K562 (cell line): Measurements from ENCODE around the gene RPS6KA4. TPM values are rescaled to one million over a fixed set of nuclear protein-coding genes. Genes with fewer than 3 reads are reported as not detected.

Source experiments
- ATAC-seq: fragments of 200-7000 bp; cut with Tn5 transposase; 3 replicates; pipeline ENCODE4 v1.9.1; 2020; ENCODE audit warnings: moderate library complexity
- BruUV-seq: library from RNA; stranded (reverse); fragments of 400-500 nt; replicated peaks from 2 replicates; lab custom pipeline; 2021; lab: Mats Ljungman, UMichigan
- CTCF ChIA-PET: fragments of 300-600 bp; formaldehyde crosslinking; extraction: SDS; loops from one replicate; lab custom pipeline; 2021; ENCODE audit warnings: low intra/inter-chr PET ratio; lab: Yijun Ruan, JAX
- POLR2A ChIA-PET: fragments of 300-600, 350-650 bp; sonication (Branson Sonifier 250); formaldehyde crosslinking; extraction: SDS; loops from one replicate; lab custom pipeline; 2021; ENCODE audit warnings: antibody characterized with exemption, inconsistent platforms; lab: Yijun Ruan, JAX
- DNase-seq, 4 experiments: peaks; one replicate each; pipeline versions ENCODE4 v3.0.0 to v3.0.0-alpha.2; 2011 to 2018; ENCODE audit warnings: low spot score in 3 of 4, mixed read lengths in 3 of 4; ENCODE audit errors: extremely low read depth in 1 of 4
- FAIRE-seq: peaks from 2 replicates; lab custom pipeline; 2011; peaks lifted over from hg19 to GRCh38; lab: Jason Lieb, UNC
- H2AFZ ChIP-seq: 2 replicates; pipeline ENCODE4 v1.6.0; 2011; ENCODE audit warnings: low read depth, low read length, control low read depth, inconsistent platforms
- H3K27ac ChIP-seq: fragments of 200-600 bp; 3 replicates; pipeline ENCODE4 v1.8.0; 2011; ENCODE audit warnings: low read depth, mild to moderate bottlenecking, control low read depth, inconsistent platforms, low read length, moderate library complexity, mixed read lengths; ENCODE audit errors: extremely low read depth
- H3K27me3 ChIP-seq, 2 experiments: fragments of 300-600 bp in 1 of 2; 2 replicates in 1 of 2; 3 replicates in 1 of 2; pipeline versions ENCODE4 v1.6.0 to v1.8.0; 2011; ENCODE audit warnings: inconsistent platforms in 2 of 2, low read length in 2 of 2, mild to moderate bottlenecking in 1 of 2, mixed read lengths in 1 of 2, moderate library complexity in 1 of 2; ENCODE audit not compliant: control insufficient read depth in 2 of 2, insufficient read depth in 2 of 2
- H3K36me3 ChIP-seq: fragments of 300-600 bp; 3 replicates; pipeline ENCODE4 v1.8.0; 2011; ENCODE audit warnings: mild to moderate bottlenecking, low read length, inconsistent platforms; ENCODE audit not compliant: control insufficient read depth, insufficient read depth
- H3K4me1 ChIP-seq, 2 experiments: fragments of 200-600 bp in 1 of 2; replicated peaks in 1 of 2; 2 replicates in 1 of 2; 3 replicates in 1 of 2; pipeline versions ENCODE4 v1.5.1 to v1.8.0; 2011; ENCODE audit warnings: inconsistent platforms in 2 of 2, low read length in 2 of 2, mild to moderate bottlenecking in 1 of 2, mixed read lengths in 1 of 2, moderate library complexity in 1 of 2; ENCODE audit not compliant: control insufficient read depth in 2 of 2, insufficient read depth in 2 of 2
- H3K4me2 ChIP-seq: 2 replicates; pipeline ENCODE4 v1.6.1; 2011; ENCODE audit warnings: low read length, control low read depth, inconsistent platforms, mixed read lengths; ENCODE audit not compliant: insufficient read depth
- H3K4me3 ChIP-seq: fragments of 200-600 bp; sonication (generic), shearing (Covaris generic); 2 replicates; pipeline ENCODE4 v1.5.1; 2016; ENCODE audit warnings: control low read depth, inconsistent platforms
- H3K79me2 ChIP-seq: fragments of 200-600 bp; 3 replicates; pipeline ENCODE4 v1.8.0; 2011; ENCODE audit warnings: low read length, inconsistent platforms; ENCODE audit not compliant: control insufficient read depth, insufficient read depth
- H3K9ac ChIP-seq, 2 experiments: 2 replicates each; pipeline versions ENCODE4 v1.6.0 to v1.6.1; 2011; ENCODE audit warnings: low read depth in 2 of 2, low read length in 2 of 2, control low read depth in 1 of 2, inconsistent platforms in 1 of 2, mild to moderate bottlenecking in 1 of 2, mixed read lengths in 1 of 2; ENCODE audit not compliant: insufficient read depth in 1 of 2
- H3K9me1 ChIP-seq: one replicate; pipeline ENCODE4 v1.6.0; 2011; ENCODE audit warnings: inconsistent platforms, mild to moderate bottlenecking, low read length, moderate library complexity; ENCODE audit not compliant: control insufficient read depth, insufficient read depth
- H3K9me3 ChIP-seq: replicated peaks from 2 replicates; pipeline ENCODE4 v1.5.1; 2011; ENCODE audit warnings: low read depth, low read length, inconsistent platforms; ENCODE audit not compliant: control insufficient read depth, insufficient read depth
- H4K20me1 ChIP-seq: replicated peaks from 2 replicates; pipeline ENCODE4 v1.6.1; 2011; ENCODE audit warnings: low read length, inconsistent platforms, mixed read lengths; ENCODE audit not compliant: control insufficient read depth, insufficient read depth
- ATF3 ChIP-seq, 2 experiments: fragments of 450-650 bp in 1 of 2; sonication (generic) in 1 of 2; formaldehyde crosslinking in 1 of 2; IDR thresholded peaks in 1 of 2; conservative IDR thresholded peaks in 1 of 2; 2 replicates each; pipeline versions ENCODE4 v1.6.1 to v1.8.1; 2016 to 2023; ENCODE audit warnings: mild to moderate bottlenecking in 2 of 2, moderate library complexity in 2 of 2, inconsistent platforms in 1 of 2, missing genetic modification reagents in 1 of 2
- CBFA2T3 ChIP-seq: fragments of 450-650 bp; IDR thresholded peaks from 2 replicates; pipeline ENCODE4 v1.6.1; 2017
- CHAMP1 ChIP-seq: fragments of 450-650 bp; IDR thresholded peaks from 2 replicates; pipeline ENCODE4 v1.6.1; 2016; ENCODE audit warnings: mild to moderate bottlenecking
- FOXP4 ChIP-seq: sonication (generic); formaldehyde crosslinking; IDR thresholded peaks from 2 replicates; pipeline ENCODE4 v1.8.0; 2022; ENCODE audit warnings: mild to moderate bottlenecking, missing genetic modification reagents, borderline replicate concordance
- MLLT1 ChIP-seq, 2 experiments: fragments of 450-650 bp; IDR thresholded peaks; 2 replicates each; pipeline ENCODE4 v1.6.1; 2016
- NR2C1 ChIP-seq, 2 experiments: fragments of 450-650 bp; IDR thresholded peaks; 2 replicates each; pipeline ENCODE4 v1.6.1; 2017; ENCODE audit warnings: mild to moderate bottlenecking in 2 of 2, antibody characterized with exemption in 1 of 2, inconsistent platforms in 1 of 2, missing compliant biosample characterization in 1 of 2, missing genetic modification characterization in 1 of 2
- RCOR1 ChIP-seq, 2 experiments: IDR thresholded peaks; 2 replicates each; pipeline ENCODE4 v1.6.1; 2012; ENCODE audit warnings: low read depth in 2 of 2, low read length in 2 of 2, borderline replicate concordance in 1 of 2, improper control_type of control experiment in 1 of 2
- SAFB2 ChIP-seq: fragments of 200-400 bp; formaldehyde crosslinking; IDR thresholded peaks from 2 replicates; pipeline ENCODE4 v1.6.1; 2018; ENCODE audit warnings: borderline replicate concordance, low read length, low read depth, moderate library complexity; ENCODE audit not compliant: severe bottlenecking
- ZNF324 ChIP-seq: fragments of 250-450 bp; sonication (Bioruptor Pico); IDR thresholded peaks from 2 replicates; pipeline ENCODE4 v1.4.0; 2020; ENCODE audit warnings: mild to moderate bottlenecking
- ZSCAN32 ChIP-seq: fragments of 450-650 bp; formaldehyde crosslinking; IDR thresholded peaks from 2 replicates; pipeline ENCODE4 v1.4.0; 2020; ENCODE audit warnings: mild to moderate bottlenecking, moderate library complexity
- WGBS: fragments of 100-300 bp; shearing (Covaris generic); methylation state at CpG from one replicate; pipeline ENCODE4 v1.1.6; 2016; ENCODE audit warnings: low coverage, mixed read lengths; ENCODE audit not compliant: insufficient coverage; ENCODE audit errors: missing lambda C conversion rate; 5-methylcytosine and 5-hydroxymethylcytosine counted together
- in situ Hi-C: fragments of 300-500 bp; cut with MboI; formaldehyde crosslinking; loops from 4 replicates; pipeline ENCODE4 v1.15.0; 2018; ENCODE audit warnings: inconsistent platforms, mixed read lengths
- intact Hi-C: fragments of 100-400 bp; cut with micrococcal nuclease; formaldehyde crosslinking; loops from 2 replicates; pipeline ENCODE4 v1.14.2; 2022
- polyA plus RNA-seq, 8 experiments: library from polyadenylated mRNA; depleted of rRNA in 4 of 8; stranded (reverse) in 5 of 8; unstranded in 3 of 8; fragments of >200 nt; fragmentation: Nextera tagmentation in 2 of 8; fragmentation: Illumina TruSeq in 1 of 8; extraction: Ambion mirVana in 2 of 8; extraction: Trizol in 1 of 8; gene quantifications; 2 replicates each; pipeline versions ENCODE4 v1.2.1 to v1.2.3, GENCODE V29; 2011 to 2014; ENCODE audit warnings: inconsistent platforms in 1 of 8, missing spikeins in 1 of 8
- total RNA-seq, 7 experiments: library from RNA; depleted of rRNA in 6 of 7; stranded (reverse); fragments of >200 nt in 6 of 7; fragmentation: Illumina TruSeq in 2 of 7; extraction: Trizol in 2 of 7; gene quantifications; 2 replicates each; pipeline versions ENCODE4 v1.2.1 to v1.2.3, GENCODE V29; 2011 to 2021; ENCODE audit warnings: low replicate concordance in 1 of 7

RPS6KA4 gene
- total and polyA plus RNA-seq, 9 of the 15 experiments (the other 6 are each of a cell fraction or from before 2014, with no cell fraction given): 0.15 to 23.8 (median 9.8) TPM

- no peak for TF ChIP-seq FOXP4 (CRISPR knock-in tag)
- TF ChIP-seq, all 486 proteins: peak for 0
Measured at GRCh38 chr11:64351136-64351631, 7.8 kb upstream of the RPS6KA4 start (continued).

GRCh38 chr11:64352099-64352994, 6.6 kb upstream of the RPS6KA4 start:
- Histone ChIP-seq H2AFZ (no peak overlapping the region), H4K20me1 (no peaks in the 10 kb centered on the region), H3K4me1 (peaks cover 18 to 79% of the 10 kb centered on the region in 2 experiments), H3K9ac (peak overlapping the region in 1 of 2 experiments; percentile 23; a peak in 1 of 4 replicates)
- intact Hi-C loops (no loop called here), in situ Hi-C loops (no loop called here)
- ATAC-seq: no peak
- ChIA-PET POLR2A (interaction anchor here (0.8 to 1.4 kb wide), 6 partner anchors 8 to 110 kb away, joined by 3 to 5 read pairs (median 3); no protein-coding TSS in a partner anchor), CTCF (interaction anchor here (0.6 kb wide), 1 partner anchor 33 kb away, joined by 3 read pairs; no protein-coding TSS in a partner anchor)
- 64% methylated on average over 24 of the region's 33 CpGs for WGBS
- TF ChIP-seq NR2C1 (IDR thresholded peaks at IDR 0.05) (no peak), NR2C1 (tag; IDR thresholded peaks at IDR 0.05) (no peak), ATF3 (IDR thresholded peaks at IDR 0.05) (no peak), ATF3 (CRISPR knock-in tag; conservative IDR thresholded peaks at IDR 0.05) (no peak), CBFA2T3 (no peak), SAFB2 (no peak), ZNF324 (CRISPR knock-in tag) (no peak), MLLT1 (IDR thresholded peaks at IDR 0.05) (no peak), ZSCAN32 (CRISPR knock-in tag) (no peak), CHAMP1 (no peak), RCOR1 (IDR thresholded peaks at IDR 0.05; ENCODE audit: borderline replicate concordance in 1 of 2, low read depth in 2 of 2, low read length in 2 of 2) (no peak)
- TF ChIP-seq, all 486 proteins: peak for 0
- Histone ChIP-seq H3K27ac (no peak overlapping the region), H3K36me3 (no peaks in the 10 kb centered on the region), H3K27me3 (no peaks in the 10 kb centered on the region), H3K9me1 (peaks cover 3% of the 10 kb centered on the region), H3K9me3 (no peaks in the 10 kb centered on the region), H3K79me2 (peaks cover 7% of the 10 kb centered on the region; the same call in 1 of the 3 replicates), H3K4me2 (no peak overlapping the region), H3K4me3 (no peak overlapping the region)
- FAIRE-seq (no peak), DNase-seq (no peak)
- BruUV-seq: no TSS peak
